Measurements from ENCODE around the gene KCNJ10.
A peak's percentile ranks its signal among the peaks of the same experiment; 100 is the strongest.
"Not testable (repeated sequence)": the region's sequence is repeated elsewhere in the genome, so short reads cannot be mapped to it uniquely, and the experiment has no call there.

The KCNJ10 gene

GRCh38 chr1:160053548-160054365, 16.2 kb downstream of the KCNJ10 start:
- DNase-seq: no peak

- no peak for DNase-seq
Observed at GRCh38 chr1:160052936-160053335, 17.0 kb downstream of the KCNJ10 start.

GRCh38 chr1:160050619-160051018, 19.3 kb downstream of the KCNJ10 start:
- DNase-seq: no peak

GRCh38 chr1:160050182-160050581, 19.8 kb downstream of the KCNJ10 start:
- not testable (repeated sequence) for DNase-seq

GRCh38 chr1:160049101-160049500, 20.9 kb downstream of the KCNJ10 start:
- no peak for DNase-seq

GRCh38 chr1:160048335-160048734, 21.6 kb downstream of the KCNJ10 start:
- no peak for DNase-seq

- DNase-seq: no peak
Observed at GRCh38 chr1:160047111-160047991, 22.6 kb downstream of the KCNJ10 start.

GRCh38 chr1:160046494-160047110, 23.4 kb downstream of the KCNJ10 start:
- peak; percentile 35 to 39 for DNase-seq

GRCh38 chr1:160045653-160046052, 24.3 kb downstream of the KCNJ10 start:
- DNase-seq: no peak

- DNase-seq: no peak
Observed at GRCh38 chr1:160043543-160043942, 26.4 kb downstream of the KCNJ10 start.

- no peak for DNase-seq
Observed at GRCh38 chr1:160040476-160040875, 29.5 kb downstream of the KCNJ10 start.

GRCh38 chr1:160032165-160032820, 37.7 kb downstream of the KCNJ10 start:
- peak in 1 of 2 donors; percentile 4 for DNase-seq

GRCh38 chr1:160031365-160032164, 38.4 kb downstream of the KCNJ10 start, which contains the start of gene PIGM:
Gene PIGM (minus strand): TSS chr1:160031990. CDS start chr1:160031739, 251 bp downstream.
- peak; percentile 95 to 98 for DNase-seq

- DNase-seq: peak in 1 of 2 donors; percentile 19
Observed at GRCh38 chr1:160030657-160031364, 39.1 kb downstream of the KCNJ10 start.

- no peak for DNase-seq
Observed at GRCh38 chr1:160028426-160028825, 41.5 kb downstream of the KCNJ10 start.

GRCh38 chr1:160025314-160025713, 44.6 kb downstream of the KCNJ10 start:
- DNase-seq: no peak

GRCh38 chr1:160024195-160024905, 45.6 kb downstream of the KCNJ10 start:
- no peak for DNase-seq

GRCh38 chr1:160022330-160023310, 47.3 kb downstream of the KCNJ10 start:
- DNase-seq: no peak

Measured in stimulated activated CD4-positive, alpha-beta T cell treated with anti-CD3 and anti-CD28 coated beads, Interleukin-2, amount 100 ng/mL, for 24 hours (primary cell).